Measurements from ENCODE around the gene NPHP4.

The NPHP4 gene

GRCh38 chr1:5883129-5884048 lies 108.8 kb downstream of the NPHP4 start:
- no peak overlapping the region for H3K27ac ChIP-seq (ENCODE audit: low read depth, low read length)
- H3K4me1 ChIP-seq (ENCODE audit: control insufficient read depth, low read length): no peaks in the 10 kb centered on the region
- H3K9me3 ChIP-seq (ENCODE audit: control insufficient read depth, insufficient read depth, low read length): no peaks in the 10 kb centered on the region
- no peak for TF ChIP-seq CTCF (IDR thresholded peaks at IDR 0.05; ENCODE audit: low read depth, low read length, poor library complexity, severe bottlenecking)
- no peak for TF ChIP-seq EZH2phosphoT487 (IDR thresholded peaks at IDR 0.05; ENCODE audit: borderline replicate concordance, low read length)
- no peaks in the 10 kb centered on the region for H3K79me2 ChIP-seq (ENCODE audit: control insufficient read depth, low read length)
- no peak overlapping the region for H3K4me2 ChIP-seq (ENCODE audit: low read length)
- H3K36me3 ChIP-seq (ENCODE audit: control insufficient read depth, low read length): no peaks in the 10 kb centered on the region
- H3F3A ChIP-seq (ENCODE audit: control insufficient read depth, insufficient read depth): no peaks in the 10 kb centered on the region
- no peaks in the 10 kb centered on the region for H3K27me3 ChIP-seq (ENCODE audit: control insufficient read depth, low read length)
- H3K4me3 ChIP-seq (ENCODE audit: low read length): no peak overlapping the region
- H4K20me1 ChIP-seq (ENCODE audit: control insufficient read depth, insufficient read depth, low read depth, low read length): no peaks in the 10 kb centered on the region
- H3K9me2 ChIP-seq (replicated peaks; ENCODE audit: control insufficient read depth, low read length): no peaks in the 10 kb centered on the region

- TF ChIP-seq EZH2phosphoT487 (IDR thresholded peaks at IDR 0.05; ENCODE audit: borderline replicate concordance, low read length) (no peak), CTCF (IDR thresholded peaks at IDR 0.05; ENCODE audit: low read depth, low read length, poor library complexity, severe bottlenecking) (no peak)
- Histone ChIP-seq H3K27me3 (ENCODE audit: control insufficient read depth, low read length) (no peaks in the 10 kb centered on the region), H4K20me1 (ENCODE audit: control insufficient read depth, insufficient read depth, low read depth, low read length) (no peaks in the 10 kb centered on the region), H3K9me2 (replicated peaks; ENCODE audit: control insufficient read depth, low read length) (no peaks in the 10 kb centered on the region), H3K4me2 (ENCODE audit: low read length) (no peak overlapping the region), H3F3A (ENCODE audit: control insufficient read depth, insufficient read depth) (no peaks in the 10 kb centered on the region), H3K79me2 (ENCODE audit: control insufficient read depth, low read length) (no peaks in the 10 kb centered on the region), H3K4me3 (ENCODE audit: low read length) (no peak overlapping the region), H3K9me3 (ENCODE audit: control insufficient read depth, insufficient read depth, low read length) (no peaks in the 10 kb centered on the region), H3K36me3 (ENCODE audit: control insufficient read depth, low read length) (no peaks in the 10 kb centered on the region), H3K27ac (ENCODE audit: low read depth, low read length) (no peak overlapping the region), H3K4me1 (ENCODE audit: control insufficient read depth, low read length) (no peaks in the 10 kb centered on the region)
Measured at GRCh38 chr1:5882367-5883128, 109.7 kb downstream of the NPHP4 start.

- no peak overlapping the region for H3K27ac ChIP-seq (ENCODE audit: low read depth, low read length)
- no peaks in the 10 kb centered on the region for H3K79me2 ChIP-seq (ENCODE audit: control insufficient read depth, low read length)
- no peaks in the 10 kb centered on the region for H3K36me3 ChIP-seq (ENCODE audit: control insufficient read depth, low read length)
- H3K4me3 ChIP-seq (ENCODE audit: low read length): no peak overlapping the region
- H3F3A ChIP-seq (ENCODE audit: control insufficient read depth, insufficient read depth): no peaks in the 10 kb centered on the region
- no peaks in the 10 kb centered on the region for H3K9me2 ChIP-seq (replicated peaks; ENCODE audit: control insufficient read depth, low read length)
- no peaks in the 10 kb centered on the region for H3K27me3 ChIP-seq (ENCODE audit: control insufficient read depth, low read length)
- H3K4me2 ChIP-seq (ENCODE audit: low read length): no peak overlapping the region
- no peaks in the 10 kb centered on the region for H3K4me1 ChIP-seq (ENCODE audit: control insufficient read depth, low read length)
- no peaks in the 10 kb centered on the region for H3K9me3 ChIP-seq (ENCODE audit: control insufficient read depth, insufficient read depth, low read length)
- H4K20me1 ChIP-seq (ENCODE audit: control insufficient read depth, insufficient read depth, low read depth, low read length): no peaks in the 10 kb centered on the region
- TF ChIP-seq EZH2phosphoT487 (IDR thresholded peaks at IDR 0.05; ENCODE audit: borderline replicate concordance, low read length): no peak
- TF ChIP-seq CTCF (IDR thresholded peaks at IDR 0.05; ENCODE audit: low read depth, low read length, poor library complexity, severe bottlenecking): no peak
Measured at GRCh38 chr1:5881526-5882222, 110.6 kb downstream of the NPHP4 start.
